Ecto neural progenitor cell (in vitro differentiated cells): Measurements from ENCODE around the gene ARAP3.

ENCODE experiments used
- DNase-seq: peaks from one replicate; pipeline ENCODE4 v3.0.0-alpha.2; 2018; ENCODE audit warnings: low spot score

ARAP3 gene

DNA sequence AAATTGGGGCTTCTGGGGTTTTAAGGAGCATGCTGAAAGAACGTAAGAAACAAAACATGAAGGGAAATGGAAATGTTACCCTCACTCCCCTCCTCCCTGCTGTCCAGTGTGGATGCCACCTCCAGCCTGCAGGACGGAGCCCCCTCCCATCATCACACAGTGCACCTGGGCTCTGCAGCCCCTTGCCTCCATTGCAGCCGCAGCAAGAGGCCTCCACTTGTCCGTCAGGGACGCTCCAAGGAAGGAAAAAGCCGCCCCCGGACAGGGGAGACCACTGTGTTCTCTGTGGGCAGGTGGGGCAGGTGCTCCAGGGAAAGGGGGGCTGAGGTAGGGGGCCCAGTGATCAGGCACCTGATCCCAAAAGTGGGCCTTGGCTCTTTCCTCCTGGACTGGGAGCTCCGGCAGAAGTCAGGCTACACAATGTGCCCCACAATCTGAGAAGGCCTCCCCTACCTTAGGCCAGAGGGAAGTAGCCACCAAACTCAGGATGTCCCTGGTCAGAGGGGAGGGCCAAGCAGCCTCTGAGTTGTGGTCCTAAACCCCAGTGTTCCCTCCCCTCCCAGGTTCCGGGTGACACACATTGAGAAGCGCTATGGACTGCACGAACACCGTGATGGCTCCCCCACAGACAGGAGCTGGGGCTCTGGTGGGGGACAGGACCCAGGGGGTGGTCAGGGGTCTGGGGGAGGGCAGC is 42.5 kb downstream of the ARAP3 start:
- peak; percentile 34 for DNase-seq

GRCh38 chr5:141638771-141639170 is 43.3 kb downstream of the ARAP3 start:
- DNase-seq: no peak

DNA sequence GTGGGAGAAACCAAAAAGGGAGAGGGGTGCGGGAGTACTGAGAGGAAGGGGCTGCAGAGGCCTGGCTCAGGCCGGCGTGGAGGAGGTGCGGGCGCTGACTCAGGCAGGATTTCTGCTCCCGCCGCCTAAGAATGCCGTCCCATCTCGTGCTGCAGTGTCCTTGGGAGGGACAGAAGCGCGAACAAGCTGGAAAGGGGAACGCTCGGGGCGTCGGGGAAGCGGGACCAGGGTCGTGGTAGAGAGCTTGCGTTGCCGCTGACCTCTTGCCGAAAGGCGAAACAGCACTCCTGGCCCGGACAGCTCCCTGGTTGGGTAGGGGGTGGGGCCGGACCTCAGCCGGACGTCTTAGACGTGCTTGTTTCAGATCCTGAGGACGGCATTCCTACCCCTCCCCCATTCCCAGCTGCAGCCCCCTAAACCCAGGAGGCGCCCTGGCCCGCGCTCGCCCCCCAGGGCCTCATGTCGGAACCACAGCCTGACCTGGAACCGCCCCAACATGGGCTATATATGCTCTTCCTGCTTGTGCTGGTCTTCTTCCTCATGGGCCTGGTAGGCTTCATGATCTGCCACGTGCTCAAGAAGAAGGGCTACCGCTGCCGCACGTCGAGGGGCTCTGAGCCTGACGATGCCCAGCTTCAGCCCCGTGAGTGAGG is 44.1 kb downstream of the ARAP3 start:
- DNase-seq: peak; percentile 89

GRCh38 chr5:141637123-141637766 is 44.8 kb downstream of the ARAP3 start:
- DNase-seq: peak; percentile 66

- DNase-seq: peak; percentile 97
These were observed 45.5 kb downstream of the ARAP3 start, which contains the start of the genes HDAC3 and RELL2 for GRCh38 chr5:141636413-141637122. Gene HDAC3, minus strand, starts transcription at chr5:141636849. Its CDS starts 59 bp downstream, at chr5:141636790. Gene RELL2, plus strand, starts transcription at chr5:141636997. Its CDS starts 1,229 bp downstream, at chr5:141638226.

- DNase-seq: no peak
These were observed 46.0 kb downstream of the ARAP3 start for GRCh38 chr5:141636106-141636412.

GRCh38 chr5:141635646-141636045 is 46.4 kb downstream of the ARAP3 start:
- DNase-seq: no peak

GRCh38 chr5:141634720-141635119 is 47.3 kb downstream of the ARAP3 start:
- DNase-seq: no peak

GRCh38 chr5:141633871-141634561 is 48.0 kb downstream of the ARAP3 start:
- DNase-seq: no peak

DNA sequence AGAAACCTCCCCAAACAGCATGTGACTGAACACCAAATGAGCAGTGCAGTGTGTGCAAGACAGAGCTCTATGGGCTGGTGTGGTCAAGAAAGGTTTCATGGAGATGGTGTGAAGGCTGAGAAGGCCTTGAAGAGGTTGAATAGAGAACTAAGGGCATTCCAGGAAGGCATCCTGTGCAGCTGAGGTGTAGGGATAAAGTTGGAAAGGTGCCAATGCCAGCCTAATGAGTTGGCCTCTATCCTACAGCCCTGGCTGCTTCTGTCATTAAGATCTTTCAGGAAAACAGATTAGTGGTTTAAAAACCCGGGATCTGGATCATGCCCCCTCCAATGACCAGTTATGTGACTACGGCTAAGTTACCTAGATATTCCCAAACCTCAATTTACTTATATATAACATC is 49.4 kb downstream of the ARAP3 start:
- no peak for DNase-seq

DNA sequence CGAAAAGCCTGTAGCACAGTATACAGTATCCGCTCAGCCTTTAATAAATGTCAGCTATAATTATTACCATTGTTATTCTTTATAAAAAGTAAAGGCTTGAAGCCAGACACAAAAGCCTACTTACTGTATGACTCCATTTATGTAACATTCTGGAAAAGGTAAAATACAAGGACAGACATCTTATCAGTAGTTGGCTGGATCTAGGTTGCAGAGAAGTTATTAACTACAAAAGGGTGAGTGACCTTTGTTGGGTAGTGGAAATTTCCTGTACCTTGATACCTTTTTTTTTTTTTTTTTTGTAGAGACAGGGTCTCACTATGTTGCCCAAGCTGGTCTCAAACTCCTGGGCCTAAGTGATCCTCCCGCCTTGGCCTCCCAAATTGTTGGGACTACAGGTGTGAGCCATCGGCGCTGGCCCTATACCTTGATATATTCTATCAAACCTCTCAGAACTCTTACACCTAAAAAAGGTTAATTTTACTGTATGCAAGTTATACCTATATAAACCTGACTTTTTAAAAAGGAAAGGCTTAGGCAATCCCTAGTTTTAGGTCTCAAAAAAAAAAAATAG is 51.4 kb downstream of the ARAP3 start:
- no peak for DNase-seq

- DNase-seq: no peak
These were observed 53.7 kb downstream of the ARAP3 start for GRCh38 chr5:141628175-141628788.

DNA sequence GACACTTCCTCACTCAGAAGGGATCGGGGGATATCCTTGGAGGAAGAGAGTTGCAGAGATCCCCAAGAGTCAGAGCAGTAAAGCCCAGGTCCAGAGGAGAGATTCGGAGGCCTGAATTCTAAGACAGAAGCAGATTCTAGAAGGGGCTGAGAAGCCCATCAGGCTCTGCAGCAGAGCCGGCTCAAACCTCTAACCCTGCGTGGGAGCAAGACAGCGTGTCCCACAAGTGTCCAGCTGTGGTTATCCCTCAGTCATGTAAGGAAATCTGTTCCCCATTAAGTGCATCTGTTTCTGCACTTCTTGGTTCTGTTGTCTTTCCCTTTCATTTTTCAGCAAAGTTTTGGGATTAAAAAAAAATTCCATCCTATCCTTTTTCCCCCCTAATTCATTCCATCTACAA is 58.4 kb downstream of the ARAP3 start:
- no peak for DNase-seq

DNA sequence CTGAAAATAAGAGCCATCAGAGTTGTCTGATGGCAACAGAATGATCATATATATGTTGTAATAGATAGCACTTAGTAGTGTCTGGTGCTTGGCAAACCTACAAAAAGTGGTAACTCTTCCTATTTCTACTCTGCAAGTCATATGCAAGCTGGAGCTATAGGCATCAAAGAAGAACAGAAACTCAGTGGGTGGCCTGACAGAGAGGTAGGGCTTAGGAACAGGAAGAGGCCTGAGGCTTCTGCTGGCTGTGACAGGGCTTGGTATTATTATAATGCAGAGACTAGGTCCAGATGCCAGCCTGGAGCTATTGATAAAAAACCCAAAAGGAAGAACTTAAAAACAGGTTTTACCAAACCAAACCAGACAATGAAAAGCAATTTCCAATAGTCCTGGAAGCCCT is 58.8 kb downstream of the ARAP3 start:
- DNase-seq: no peak

DNA sequence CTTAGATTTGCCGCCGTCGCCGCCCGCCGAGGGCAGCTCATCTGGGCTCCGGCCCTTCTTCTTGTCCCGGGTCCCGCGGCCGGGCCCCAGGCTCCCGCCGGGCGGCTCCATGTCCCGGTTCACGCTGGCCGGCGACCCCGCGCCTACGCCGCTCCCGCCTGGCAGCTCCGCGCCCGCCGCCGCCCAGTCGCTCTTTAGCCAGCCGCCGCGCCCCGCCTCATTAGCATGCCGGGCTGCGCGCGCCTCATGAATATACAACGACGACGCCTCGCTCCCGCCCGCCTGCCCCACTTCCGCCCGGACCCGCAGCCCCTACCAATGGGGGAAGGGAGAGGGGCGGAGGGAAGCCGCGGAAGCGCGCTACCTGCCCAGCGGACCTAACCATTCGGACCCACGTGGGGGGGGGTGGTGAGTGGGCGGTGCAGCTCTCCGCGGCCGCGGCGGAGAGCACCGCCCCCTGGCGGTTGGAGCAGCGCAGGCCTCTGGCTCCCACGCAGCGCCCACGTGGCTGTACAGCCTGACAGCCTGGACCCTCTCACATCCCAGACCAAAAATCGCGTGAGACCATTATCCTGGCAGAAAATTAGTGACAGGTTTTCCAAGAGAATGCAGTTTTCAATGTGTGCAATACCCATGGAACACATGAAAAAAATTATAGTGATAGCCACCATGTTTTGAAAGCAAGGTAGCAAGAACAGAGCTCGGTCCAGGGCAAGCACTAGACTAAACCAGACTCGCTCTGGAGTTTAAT is 63.1 kb downstream of the ARAP3 start, which contains the start of gene DIAPH1:
DIAPH1 (minus strand) TSS at position 197 of the 751 bp plus-strand sequence; CDS start at position 111, 86 bp downstream.
- DNase-seq: peak; percentile 98

DNA sequence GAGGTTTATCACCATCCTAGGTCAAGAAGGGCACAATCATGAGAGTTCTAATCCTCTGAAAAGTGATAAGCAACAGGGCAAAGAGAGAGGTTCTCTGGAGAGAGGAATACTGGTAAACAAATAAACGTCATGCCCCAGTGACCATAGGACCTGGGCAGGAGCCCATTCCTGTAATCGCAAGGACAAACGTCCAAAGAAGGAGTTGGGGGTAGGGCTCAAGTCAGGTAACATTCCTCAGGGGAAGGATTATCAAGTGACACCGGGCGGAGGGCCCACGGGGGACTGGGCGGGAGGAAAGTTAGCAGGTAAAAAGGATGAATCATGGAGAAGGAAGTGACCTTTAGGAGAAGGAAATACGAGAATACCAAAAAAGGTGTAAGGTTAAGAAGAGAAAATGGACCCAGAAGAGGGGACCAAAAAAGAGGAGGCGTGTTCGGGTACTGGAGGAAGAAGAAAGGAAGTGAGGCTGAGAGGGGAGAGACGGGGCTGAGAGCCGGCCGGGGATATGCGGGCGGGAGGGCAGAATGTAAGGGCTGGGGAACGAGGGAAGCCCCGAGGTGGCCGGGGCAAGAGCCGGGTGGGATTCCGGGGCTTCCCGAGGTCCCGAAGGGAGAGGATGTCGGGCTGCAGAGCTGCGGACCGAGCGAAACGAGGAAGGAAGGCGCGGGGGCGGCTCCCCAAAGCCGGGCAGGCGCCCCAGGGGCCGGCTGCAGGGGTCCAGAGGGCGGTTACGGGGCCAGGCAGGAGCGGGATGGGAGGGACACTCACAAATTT is 63.8 kb downstream of the ARAP3 start:
- peak; percentile 65 for DNase-seq

DNA sequence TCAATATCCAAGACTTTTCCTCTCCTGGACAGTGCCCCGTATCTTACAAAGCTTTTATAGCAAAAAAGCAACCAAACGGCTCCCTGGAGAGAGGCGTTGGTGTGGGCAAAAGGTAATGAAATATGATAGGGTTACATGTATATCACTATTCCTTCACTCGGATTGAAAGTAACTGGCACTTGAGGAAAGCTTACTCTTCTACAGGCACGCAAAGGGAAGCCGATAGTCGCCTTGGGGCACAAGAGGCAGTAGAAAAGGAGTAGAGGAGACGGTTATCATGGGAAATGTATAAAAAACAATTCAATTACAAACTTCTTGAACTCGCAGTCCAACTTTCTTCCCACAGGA is 64.4 kb downstream of the ARAP3 start:
- DNase-seq: no peak

DNA sequence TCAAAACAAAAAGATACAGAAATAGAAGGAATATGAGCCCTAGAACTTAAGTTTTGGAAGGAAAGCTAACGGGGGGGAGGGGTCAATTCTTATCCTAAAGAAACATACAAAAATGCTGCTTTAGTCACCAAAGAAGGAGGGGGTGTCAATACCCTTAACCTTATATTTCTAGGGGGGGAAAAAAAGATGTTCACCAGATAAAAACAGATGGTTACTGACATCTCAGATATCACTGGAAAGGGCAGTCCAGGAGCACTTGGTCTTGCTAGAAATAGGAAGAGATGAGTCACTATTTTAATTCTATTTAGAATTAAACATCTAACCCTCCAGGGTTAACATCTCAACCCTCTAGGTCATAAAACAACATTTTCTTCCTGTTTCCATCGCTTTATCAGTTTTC is 64.9 kb downstream of the ARAP3 start:
- no peak for DNase-seq

DNA sequence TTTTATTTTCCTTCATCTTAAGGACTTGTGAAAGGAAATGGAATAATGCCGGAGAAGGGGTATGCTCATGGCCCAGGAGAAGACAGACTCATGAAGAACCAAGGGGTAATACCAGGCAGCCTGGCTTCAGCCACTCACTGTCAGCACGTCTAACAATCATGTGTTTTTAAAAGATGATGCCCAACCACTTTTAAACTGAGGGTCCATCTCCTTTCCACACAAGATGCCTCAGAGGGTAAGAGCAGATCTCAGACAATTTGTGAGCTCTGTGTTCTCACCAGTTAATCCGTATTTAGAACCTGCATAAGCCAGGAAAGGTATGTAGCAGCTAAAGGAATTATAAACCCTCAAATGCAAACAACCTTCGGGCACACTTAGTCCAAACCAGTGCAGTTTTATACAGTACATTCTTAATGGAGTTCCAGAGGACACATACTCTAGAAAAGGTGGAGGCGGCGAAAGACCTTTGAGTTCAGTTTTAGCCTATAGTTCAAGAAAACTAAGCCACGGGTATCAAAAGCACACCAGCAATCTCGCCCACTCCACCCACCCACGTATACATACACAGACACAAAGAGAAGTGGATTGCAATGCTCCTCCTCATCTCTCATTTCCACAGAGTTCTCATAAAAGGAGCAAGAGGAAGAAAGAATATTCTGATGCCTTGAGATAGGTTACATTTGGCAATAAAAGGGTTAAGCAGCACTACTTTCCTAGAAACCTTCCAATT is 65.9 kb downstream of the ARAP3 start:
- DNase-seq: no peak
